GM12875 (cell line): Measurements from ENCODE around the gene KMO.

Experiments
- H3K4me3 ChIP-seq: one replicate; pipeline ENCODE4 v1.5.1; 2011; ENCODE audit warnings: low read depth, low read length, control low read depth
- CTCF ChIP-seq: IDR thresholded peaks from 2 replicates; pipeline ENCODE4 v1.5.1; 2011; ENCODE audit warnings: low read depth, mild to moderate bottlenecking, control low read depth, inconsistent platforms, low read length, moderate library complexity, borderline replicate concordance; ENCODE audit not compliant: insufficient read depth

Gene KMO

GRCh38 chr1:241622669-241623068 is 90.5 kb downstream of the KMO start:
- no peak for TF ChIP-seq CTCF
- no peak overlapping the region for H3K4me3 ChIP-seq

- TF ChIP-seq CTCF, result no peak
- H3K4me3 ChIP-seq, result no peak overlapping the region
Observed at GRCh38 chr1:241624935-241625334, 92.8 kb downstream of the KMO start.

- H3K4me3 ChIP-seq, result no peak overlapping the region
- peak; percentile 37; the same call in 1 of the 2 replicates for TF ChIP-seq CTCF
Observed at GRCh38 chr1:241627453-241628259, 95.5 kb downstream of the KMO start.

- no peak for TF ChIP-seq CTCF
Observed at GRCh38 chr1:241630005-241630404, 97.8 kb downstream of the KMO start.

GRCh38 chr1:241630476-241630875 is 98.3 kb downstream of the KMO start:
- no peak for TF ChIP-seq CTCF
- no peak overlapping the region for H3K4me3 ChIP-seq

More at GRCh38 chr1:241630005-241630404, 97.8 kb downstream of the KMO start:
- no peak overlapping the region for H3K4me3 ChIP-seq

GRCh38 chr1:241630899-241631298 is 98.7 kb downstream of the KMO start:
- no peak for TF ChIP-seq CTCF

GRCh38 chr1:241631674-241632073 is 99.5 kb downstream of the KMO start:
- no peak overlapping the region for H3K4me3 ChIP-seq
- TF ChIP-seq CTCF, result no peak

More at GRCh38 chr1:241630899-241631298, 98.7 kb downstream of the KMO start:
- no peak overlapping the region for H3K4me3 ChIP-seq
